ENCODE data around the gene PPP1R16B.

PPP1R16B gene

DNA sequence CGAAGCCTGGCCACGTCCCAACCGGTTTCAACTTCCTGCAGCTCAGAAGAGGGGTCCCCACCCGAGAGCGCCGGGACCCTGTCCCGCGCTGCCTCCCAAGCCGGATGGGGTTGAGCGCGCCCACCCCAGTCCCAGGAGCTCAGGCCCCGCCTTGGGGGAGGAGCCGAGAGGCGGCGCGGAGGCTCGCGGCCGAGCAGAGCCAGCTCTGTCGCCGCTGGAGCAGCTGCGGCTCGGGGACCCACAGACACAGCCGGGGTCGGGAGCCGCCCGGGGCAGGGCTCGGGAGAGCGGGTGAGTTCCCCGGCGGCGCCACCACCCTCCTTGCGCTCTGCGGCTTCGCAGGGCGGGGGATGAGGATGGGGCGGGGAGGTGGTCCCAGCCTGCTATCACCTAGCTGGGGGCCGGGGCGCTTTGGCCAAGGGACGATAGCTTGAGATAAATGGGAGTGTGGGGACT lies at the start of gene PPP1R16B:
PPP1R16B (plus strand) TSS at position 196 of the 456 bp plus-strand sequence. CDS start 30,229 bp downstream, outside the sequence.
- Histone ChIP-seq H3K4me3 (ENCODE audit: low read length) (no peak within 1 kb of the TSS), H3K4me1 (ENCODE audit: control insufficient read depth, insufficient read depth, low read length) (peaks cover 3% of the 10 kb centered on the region), H3K9me3 (ENCODE audit: control insufficient read depth, low read length) (no peaks in the 10 kb centered on the region), H3K27me3 (ENCODE audit: control insufficient read depth, insufficient read depth, low read length) (peaks cover 34% of the 10 kb centered on the region), H3K36me3 (ENCODE audit: control insufficient read depth, insufficient read depth, low read length) (no peaks in the 10 kb centered on the region), H3K9ac (ENCODE audit: low read length) (peak within 1 kb of the TSS; percentile 62)

GRCh38 chr20:38757145-38757775 lies 48.2 kb upstream of the PPP1R16B start:
- Histone ChIP-seq H3K27me3 (ENCODE audit: control insufficient read depth, insufficient read depth, low read length) (no peaks in the 10 kb centered on the region), H3K9ac (ENCODE audit: low read length) (no peak overlapping the region), H3K9me3 (ENCODE audit: control insufficient read depth, low read length) (no peaks in the 10 kb centered on the region), H3K4me3 (ENCODE audit: low read length) (no peak overlapping the region), H3K4me1 (ENCODE audit: control insufficient read depth, insufficient read depth, low read length) (no peaks in the 10 kb centered on the region), H3K36me3 (ENCODE audit: control insufficient read depth, insufficient read depth, low read length) (peaks cover 10% of the 10 kb centered on the region)

DNA sequence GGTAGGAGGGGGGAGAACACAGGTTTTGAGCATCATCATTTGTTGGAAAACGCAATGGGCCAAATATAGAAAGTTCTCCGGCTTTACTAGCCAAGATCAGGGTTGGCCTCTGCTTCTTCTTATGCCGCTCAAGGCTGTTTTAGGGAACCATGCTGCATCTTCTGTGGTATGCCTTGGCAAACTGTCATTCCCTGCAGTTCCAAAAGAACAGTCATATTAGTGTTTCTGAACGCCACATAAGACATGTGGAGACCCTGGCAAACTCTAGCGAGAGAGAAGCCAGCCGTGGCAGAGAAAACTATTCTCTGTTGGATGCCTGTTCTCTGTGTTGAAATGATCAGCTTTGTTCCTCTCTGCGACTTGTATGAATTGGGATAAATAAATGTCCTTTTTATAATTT lies 46.4 kb upstream of the PPP1R16B start:
- H3K9me3 ChIP-seq (ENCODE audit: control insufficient read depth, low read length) = no peaks in the 10 kb centered on the region
- H3K9ac ChIP-seq (ENCODE audit: low read length) = no peak overlapping the region
- H3K4me3 ChIP-seq (ENCODE audit: low read length) = no peak overlapping the region
- H3K4me1 ChIP-seq (ENCODE audit: control insufficient read depth, insufficient read depth, low read length) = no peaks in the 10 kb centered on the region
- H3K36me3 ChIP-seq (ENCODE audit: control insufficient read depth, insufficient read depth, low read length) = peaks cover 10% of the 10 kb centered on the region
- H3K27me3 ChIP-seq (ENCODE audit: control insufficient read depth, insufficient read depth, low read length) = no peaks in the 10 kb centered on the region

- Histone ChIP-seq H3K36me3 (ENCODE audit: control insufficient read depth, insufficient read depth, low read length) (peaks cover 5% of the 10 kb centered on the region), H3K27me3 (ENCODE audit: control insufficient read depth, insufficient read depth, low read length) (no peaks in the 10 kb centered on the region), H3K4me1 (ENCODE audit: control insufficient read depth, insufficient read depth, low read length) (peaks cover 6% of the 10 kb centered on the region), H3K4me3 (ENCODE audit: low read length) (no peak overlapping the region), H3K9ac (ENCODE audit: low read length) (no peak overlapping the region), H3K9me3 (ENCODE audit: control insufficient read depth, low read length) (no peaks in the 10 kb centered on the region)
Observed at GRCh38 chr20:38760978-38761377, 44.5 kb upstream of the PPP1R16B start.

DNA sequence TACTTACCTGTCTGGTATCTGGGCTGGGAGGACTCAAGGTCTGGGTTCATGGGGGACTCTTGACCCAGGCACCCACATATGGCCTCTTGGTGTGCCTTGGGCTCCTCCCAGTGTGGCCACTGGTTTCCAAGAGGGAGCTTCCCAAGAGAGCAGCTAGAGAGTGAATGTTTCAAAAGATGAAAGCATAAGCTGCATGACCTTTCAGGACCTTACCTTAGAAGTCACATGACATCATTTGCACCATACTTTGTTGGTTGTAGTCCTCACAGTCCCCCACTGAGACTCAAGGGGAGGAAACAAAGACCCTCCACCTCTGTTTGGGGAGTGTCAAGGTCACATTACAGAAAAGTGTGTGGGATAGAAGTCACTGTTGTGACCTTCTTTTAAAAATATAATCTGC lies 43.3 kb upstream of the PPP1R16B start:
- Histone ChIP-seq H3K9ac (ENCODE audit: low read length) (no peak overlapping the region), H3K27me3 (ENCODE audit: control insufficient read depth, insufficient read depth, low read length) (no peaks in the 10 kb centered on the region), H3K4me3 (ENCODE audit: low read length) (no peak overlapping the region), H3K36me3 (ENCODE audit: control insufficient read depth, insufficient read depth, low read length) (peaks cover under 1% of the 10 kb centered on the region), H3K4me1 (ENCODE audit: control insufficient read depth, insufficient read depth, low read length) (peaks cover 6% of the 10 kb centered on the region), H3K9me3 (ENCODE audit: control insufficient read depth, low read length) (no peaks in the 10 kb centered on the region)

- no peak overlapping the region for H3K4me3 ChIP-seq (ENCODE audit: low read length)
- H3K9me3 ChIP-seq (ENCODE audit: control insufficient read depth, low read length) = no peaks in the 10 kb centered on the region
- H3K4me1 ChIP-seq (ENCODE audit: control insufficient read depth, insufficient read depth, low read length) = peaks cover 6% of the 10 kb centered on the region
- no peaks in the 10 kb centered on the region for H3K27me3 ChIP-seq (ENCODE audit: control insufficient read depth, insufficient read depth, low read length)
- no peaks in the 10 kb centered on the region for H3K36me3 ChIP-seq (ENCODE audit: control insufficient read depth, insufficient read depth, low read length)
- no peak overlapping the region for H3K9ac ChIP-seq (ENCODE audit: low read length)
Observed at GRCh38 chr20:38763616-38764015, 41.9 kb upstream of the PPP1R16B start.

GRCh38 chr20:38764567-38765318 lies 40.8 kb upstream of the PPP1R16B start:
- Histone ChIP-seq H3K27me3 (ENCODE audit: control insufficient read depth, insufficient read depth, low read length) (no peaks in the 10 kb centered on the region), H3K4me3 (ENCODE audit: low read length) (no peak overlapping the region), H3K9me3 (ENCODE audit: control insufficient read depth, low read length) (no peaks in the 10 kb centered on the region), H3K36me3 (ENCODE audit: control insufficient read depth, insufficient read depth, low read length) (no peaks in the 10 kb centered on the region), H3K9ac (ENCODE audit: low read length) (no peak overlapping the region), H3K4me1 (ENCODE audit: control insufficient read depth, insufficient read depth, low read length) (peaks cover 6% of the 10 kb centered on the region)

DNA sequence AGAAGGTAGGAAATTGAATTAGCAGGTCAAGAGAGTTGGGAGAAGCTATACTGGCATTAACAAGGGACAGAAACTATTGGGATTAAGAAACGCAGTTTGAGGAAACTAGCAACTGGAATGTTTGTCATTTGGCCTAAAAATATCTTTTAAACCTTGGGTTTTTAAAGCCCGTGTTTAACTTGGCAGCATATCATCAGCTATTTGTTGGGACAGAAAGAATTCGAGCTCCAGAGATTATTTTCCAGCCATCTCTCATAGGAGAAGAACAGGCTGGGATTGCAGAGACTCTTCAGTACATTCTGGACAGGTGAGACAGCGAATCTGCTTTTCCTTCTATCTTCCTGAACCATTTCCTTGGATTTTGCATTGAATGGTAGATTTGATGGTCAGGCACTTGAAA lies 39.4 kb upstream of the PPP1R16B start:
- no peaks in the 10 kb centered on the region for H3K27me3 ChIP-seq (ENCODE audit: control insufficient read depth, insufficient read depth, low read length)
- H3K4me3 ChIP-seq (ENCODE audit: low read length) = no peak overlapping the region
- no peaks in the 10 kb centered on the region for H3K9me3 ChIP-seq (ENCODE audit: control insufficient read depth, low read length)
- no peaks in the 10 kb centered on the region for H3K36me3 ChIP-seq (ENCODE audit: control insufficient read depth, insufficient read depth, low read length)
- no peak overlapping the region for H3K9ac ChIP-seq (ENCODE audit: low read length)
- peaks cover 6% of the 10 kb centered on the region for H3K4me1 ChIP-seq (ENCODE audit: control insufficient read depth, insufficient read depth, low read length)

- Histone ChIP-seq H3K4me1 (ENCODE audit: control insufficient read depth, insufficient read depth, low read length) (peaks cover 2% of the 10 kb centered on the region), H3K27me3 (ENCODE audit: control insufficient read depth, insufficient read depth, low read length) (no peaks in the 10 kb centered on the region), H3K9me3 (ENCODE audit: control insufficient read depth, low read length) (no peaks in the 10 kb centered on the region), H3K4me3 (ENCODE audit: low read length) (no peak overlapping the region), H3K36me3 (ENCODE audit: control insufficient read depth, insufficient read depth, low read length) (no peaks in the 10 kb centered on the region), H3K9ac (ENCODE audit: low read length) (no peak overlapping the region)
Observed at GRCh38 chr20:38769376-38770295, 35.9 kb upstream of the PPP1R16B start.

- no peak overlapping the region for H3K9ac ChIP-seq (ENCODE audit: low read length)
- H3K36me3 ChIP-seq (ENCODE audit: control insufficient read depth, insufficient read depth, low read length) = no peaks in the 10 kb centered on the region
- no peak overlapping the region for H3K4me3 ChIP-seq (ENCODE audit: low read length)
- H3K27me3 ChIP-seq (ENCODE audit: control insufficient read depth, insufficient read depth, low read length) = no peaks in the 10 kb centered on the region
- no peaks in the 10 kb centered on the region for H3K9me3 ChIP-seq (ENCODE audit: control insufficient read depth, low read length)
- no peaks in the 10 kb centered on the region for H3K4me1 ChIP-seq (ENCODE audit: control insufficient read depth, insufficient read depth, low read length)
Observed at GRCh38 chr20:38770546-38770945, 35.0 kb upstream of the PPP1R16B start.

GRCh38 chr20:38770970-38771369 lies 34.5 kb upstream of the PPP1R16B start:
- H3K4me3 ChIP-seq (ENCODE audit: low read length) = no peak overlapping the region
- no peaks in the 10 kb centered on the region for H3K27me3 ChIP-seq (ENCODE audit: control insufficient read depth, insufficient read depth, low read length)
- no peaks in the 10 kb centered on the region for H3K36me3 ChIP-seq (ENCODE audit: control insufficient read depth, insufficient read depth, low read length)
- H3K4me1 ChIP-seq (ENCODE audit: control insufficient read depth, insufficient read depth, low read length) = no peaks in the 10 kb centered on the region
- H3K9ac ChIP-seq (ENCODE audit: low read length) = no peak overlapping the region
- no peaks in the 10 kb centered on the region for H3K9me3 ChIP-seq (ENCODE audit: control insufficient read depth, low read length)

- H3K9me3 ChIP-seq (ENCODE audit: control insufficient read depth, low read length) = no peaks in the 10 kb centered on the region
- no peaks in the 10 kb centered on the region for H3K36me3 ChIP-seq (ENCODE audit: control insufficient read depth, insufficient read depth, low read length)
- no peak overlapping the region for H3K9ac ChIP-seq (ENCODE audit: low read length)
- no peaks in the 10 kb centered on the region for H3K4me1 ChIP-seq (ENCODE audit: control insufficient read depth, insufficient read depth, low read length)
- no peak overlapping the region for H3K4me3 ChIP-seq (ENCODE audit: low read length)
- no peaks in the 10 kb centered on the region for H3K27me3 ChIP-seq (ENCODE audit: control insufficient read depth, insufficient read depth, low read length)
Observed at GRCh38 chr20:38771621-38772020, 33.9 kb upstream of the PPP1R16B start.

All from mucosa of stomach (tissue), 1 donor.